GM13976 (cell line): ENCODE data around the gene PALMD.

Experiments used
- DNase-seq: peaks from one replicate; pipeline ENCODE4 v3.0.0; 2012; ENCODE audit warnings: low spot score
- in situ Hi-C: fragments of 300-500 bp; cut with MboI; formaldehyde crosslinking; loops from one replicate; pipeline ENCODE4 v1.12.0; 2022; ENCODE audit warnings: low sequenced_read_pairs, mixed read lengths, inconsistent platforms; ENCODE audit not compliant: unreplicated experiment
- TF ChIP-seq, protein P1 (sequence below): IDR thresholded peaks from 2 replicates; pipeline ENCODE4 v1.5.1; 2012; ENCODE audit warnings: borderline replicate concordance, mild to moderate bottlenecking; ENCODE audit not compliant: insufficient read depth; ENCODE audit errors: extremely low read depth, missing control alignments, control extremely low read depth

PALMD gene

GRCh38 chr1:99645699-99646531 is at the start of gene PALMD:
PALMD (plus strand) TSS chr1:99646113; CDS start chr1:99646318, 205 bp downstream.
- DNase-seq, result no peak
- in situ Hi-C loops, result no loop called here
- TF ChIP-seq, protein P1, sequence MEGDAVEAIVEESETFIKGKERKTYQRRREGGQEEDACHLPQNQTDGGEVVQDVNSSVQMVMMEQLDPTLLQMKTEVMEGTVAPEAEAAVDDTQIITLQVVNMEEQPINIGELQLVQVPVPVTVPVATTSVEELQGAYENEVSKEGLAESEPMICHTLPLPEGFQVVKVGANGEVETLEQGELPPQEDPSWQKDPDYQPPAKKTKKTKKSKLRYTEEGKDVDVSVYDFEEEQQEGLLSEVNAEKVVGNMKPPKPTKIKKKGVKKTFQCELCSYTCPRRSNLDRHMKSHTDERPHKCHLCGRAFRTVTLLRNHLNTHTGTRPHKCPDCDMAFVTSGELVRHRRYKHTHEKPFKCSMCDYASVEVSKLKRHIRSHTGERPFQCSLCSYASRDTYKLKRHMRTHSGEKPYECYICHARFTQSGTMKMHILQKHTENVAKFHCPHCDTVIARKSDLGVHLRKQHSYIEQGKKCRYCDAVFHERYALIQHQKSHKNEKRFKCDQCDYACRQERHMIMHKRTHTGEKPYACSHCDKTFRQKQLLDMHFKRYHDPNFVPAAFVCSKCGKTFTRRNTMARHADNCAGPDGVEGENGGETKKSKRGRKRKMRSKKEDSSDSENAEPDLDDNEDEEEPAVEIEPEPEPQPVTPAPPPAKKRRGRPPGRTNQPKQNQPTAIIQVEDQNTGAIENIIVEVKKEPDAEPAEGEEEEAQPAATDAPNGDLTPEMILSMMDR, result no peak

DNA sequence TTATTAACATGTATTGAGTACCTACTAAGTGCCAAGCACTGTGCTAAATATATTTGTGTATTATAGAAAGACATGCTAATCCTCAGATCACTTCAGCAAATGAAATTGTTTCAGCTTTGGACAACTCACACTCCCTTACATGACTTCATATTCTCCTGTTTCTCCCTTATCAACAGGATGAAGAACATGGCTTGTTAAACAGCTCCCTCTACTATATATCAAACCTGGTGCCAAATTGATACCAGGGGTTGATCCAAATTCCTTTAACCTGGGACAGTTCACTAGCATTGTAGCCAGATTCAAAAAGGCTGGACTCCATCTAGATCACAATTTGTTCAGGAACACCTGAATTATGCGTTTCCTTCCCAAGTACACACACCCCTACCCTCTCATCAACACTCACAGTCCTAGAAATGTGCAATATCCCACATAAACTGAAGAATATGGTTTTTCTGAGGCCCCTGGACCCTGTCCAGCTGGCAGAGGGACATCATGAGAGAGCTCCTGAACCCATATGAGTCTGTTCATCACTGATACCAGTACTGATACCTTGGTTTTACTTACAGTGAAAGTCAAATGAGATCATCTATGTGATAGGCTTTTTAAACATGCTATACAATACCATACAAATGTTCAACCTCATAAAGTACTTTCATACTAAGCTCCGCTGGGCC is 47.0 kb upstream of the PALMD start:
- no peak for DNase-seq
- TF ChIP-seq, protein P1, result no peak
- in situ Hi-C loops, result no loop called here

DNA sequence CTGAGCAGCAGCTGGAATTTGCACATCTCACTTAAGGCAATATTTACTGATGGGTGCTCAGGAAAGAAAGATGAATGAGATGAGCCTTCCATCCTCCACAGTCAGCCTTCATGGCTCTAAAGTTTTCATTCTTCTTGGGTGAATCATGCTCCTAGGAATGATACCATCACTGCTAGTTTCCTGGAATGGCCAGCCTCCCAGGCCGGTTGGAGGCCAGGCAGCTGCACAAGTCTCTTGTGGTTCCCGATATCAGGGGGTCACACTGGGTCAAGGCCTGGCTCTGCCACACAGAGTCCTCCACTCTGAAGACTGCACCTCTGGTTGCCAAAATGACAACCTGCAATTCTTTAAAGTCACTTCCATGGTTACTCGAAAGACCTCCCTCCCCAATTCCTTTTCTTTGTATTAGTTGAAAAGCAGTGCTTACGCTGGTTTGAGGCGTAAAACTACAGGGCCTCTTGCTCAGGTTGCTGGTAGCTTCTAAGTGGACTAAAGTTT is 46.2 kb upstream of the PALMD start:
- TF ChIP-seq, protein P1, result no peak
- no peak for DNase-seq
- in situ Hi-C loops, result no loop called here

GRCh38 chr1:99600782-99601181 is 45.1 kb upstream of the PALMD start:
- in situ Hi-C loops, result no loop called here
- DNase-seq, result no peak
- TF ChIP-seq, protein P1, result no peak

DNA sequence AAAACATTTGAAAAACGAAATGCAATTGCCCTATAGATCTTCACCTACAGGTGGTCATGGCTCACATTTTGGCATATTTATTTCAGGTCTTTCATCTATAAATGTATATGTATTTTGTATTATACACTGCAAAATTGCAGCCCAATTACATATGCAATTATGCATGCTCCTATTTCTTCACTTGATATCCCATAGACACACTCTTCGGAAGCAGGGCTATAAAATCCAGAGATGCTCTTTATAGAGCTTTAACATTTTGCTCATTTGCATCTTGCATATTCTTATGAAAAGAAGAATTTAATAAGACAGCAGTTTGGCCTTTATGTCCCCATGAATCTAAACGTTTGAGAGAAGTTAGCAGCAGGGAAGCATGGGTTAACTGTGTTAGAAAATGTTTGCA is 44.7 kb upstream of the PALMD start:
- in situ Hi-C loops, result no loop called here
- TF ChIP-seq, protein P1, result no peak
- DNase-seq, result no peak

- in situ Hi-C loops, result no loop called here
- TF ChIP-seq, protein P1, result no peak
- no peak for DNase-seq
Measured at GRCh38 chr1:99601709-99602403, 44.1 kb upstream of the PALMD start.
